Suprapubic skin (tissue), 4 donors: Measurements from ENCODE around the gene IGF2BP2. TPM values are rescaled to one million over a fixed set of nuclear protein-coding genes. Genes with fewer than 3 reads are reported as not detected.

Experiments used
- DNase-seq, 2 donors: peaks; one replicate each; pipeline ENCODE4 v3.0.0-alpha.2; 2019; ENCODE audit warnings: low spot score in 2 of 2
- H3K27ac ChIP-seq: fragments of 200-600 bp; sonication (generic); one replicate; pipeline ENCODE4 v1.5.1; 2019
- H3K27me3 ChIP-seq: fragments of 200-600 bp; sonication (generic); one replicate; pipeline ENCODE4 v1.5.1; 2019
- H3K36me3 ChIP-seq: fragments of 200-600 bp; sonication (generic); one replicate; pipeline ENCODE4 v1.5.1; 2019
- H3K4me1 ChIP-seq: fragments of 200-600 bp; sonication (generic); one replicate; pipeline ENCODE4 v1.5.1; 2019
- H3K4me3 ChIP-seq: fragments of 200-600 bp; sonication (generic); one replicate; pipeline ENCODE4 v1.5.1; 2019; ENCODE audit warnings: mild to moderate bottlenecking
- H3K9me3 ChIP-seq: fragments of 200-600 bp; sonication (generic); one replicate; pipeline ENCODE4 v1.5.1; 2019
- EP300 ChIP-seq: sonication (generic); formaldehyde crosslinking; IDR thresholded peaks from one replicate; pipeline ENCODE4 v1.6.1; 2017; ENCODE audit warnings: antibody characterized with exemption
- POLR2A ChIP-seq, 2 donors: fragments of 450-650 bp; IDR thresholded peaks; one replicate each; pipeline ENCODE4 v1.6.1; 2017; ENCODE audit warnings: antibody characterized with exemption in 2 of 2, mild to moderate bottlenecking in 2 of 2, moderate library complexity in 2 of 2
- POLR2AphosphoS5 ChIP-seq, 3 donors: sonication (generic); formaldehyde crosslinking; IDR thresholded peaks; one replicate each; pipeline ENCODE4 v1.6.1; 2017; ENCODE audit warnings: antibody characterized with exemption in 3 of 3
- WGBS: methylation state at CpG from one replicate; pipeline ENCODE4 v1.1.5; 2018; 5-methylcytosine and 5-hydroxymethylcytosine counted together
- total RNA-seq, 4 donors: library from RNA; depleted of rRNA; stranded (reverse); fragments of >200 nt; gene quantifications; one replicate each; pipeline ENCODE4 v1.1.0, GENCODE V29; 2016
- TF ChIP-seq, protein P1 (sequence below), 2 donors: fragments of 200-600 bp in 1 of 2; fragments of 450-650 bp in 1 of 2; sonication (generic) in 1 of 2; IDR thresholded peaks; one replicate each; pipeline ENCODE4 v1.5.1; 2016 to 2019; ENCODE audit warnings: antibody characterized with exemption in 2 of 2, mild to moderate bottlenecking in 1 of 2, moderate library complexity in 1 of 2

IGF2BP2 gene
- total RNA-seq, 4 donors from 2014 or later = 7.6 to 29.9 (median 8.4) TPM

DNA sequence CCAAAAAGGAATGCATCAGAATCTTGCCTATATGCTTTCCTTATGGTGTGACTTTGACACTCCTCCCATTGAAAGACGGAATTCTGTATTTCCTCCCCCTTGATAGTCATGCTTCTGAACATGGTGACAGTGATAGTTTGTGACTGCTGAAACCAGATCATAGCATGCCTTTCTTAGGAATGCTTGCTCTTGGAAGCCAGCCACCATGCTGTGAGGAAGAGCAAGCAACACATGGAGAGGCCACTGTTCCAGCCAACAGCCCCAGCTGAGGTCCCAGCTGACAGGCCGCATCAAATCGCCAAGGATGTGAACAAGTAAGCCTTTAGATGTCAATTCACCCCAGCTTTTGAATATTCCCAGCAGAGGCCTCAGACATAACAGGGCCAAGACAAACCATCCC lies 100.1 kb downstream of the IGF2BP2 start:
- DNase-seq = no peak

DNA sequence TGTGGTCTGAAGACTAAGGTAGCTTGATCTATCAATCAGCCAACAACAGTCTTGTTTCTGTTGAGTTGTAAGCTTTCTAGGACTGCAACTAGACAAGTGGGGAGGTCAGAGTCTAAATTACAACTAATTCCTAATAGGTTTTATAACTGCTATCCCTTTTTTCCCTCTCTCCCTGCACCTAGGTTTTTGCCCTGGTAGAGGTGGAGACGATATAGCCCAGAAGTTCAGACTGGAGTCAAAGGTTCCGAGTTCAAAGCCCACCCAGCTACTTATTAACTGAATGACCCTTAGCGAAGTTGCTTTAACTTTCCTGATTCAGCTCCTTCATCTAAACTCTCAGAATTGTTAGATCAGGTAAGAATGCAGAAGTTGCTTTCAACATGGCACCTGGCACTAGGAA lies 100.6 kb downstream of the IGF2BP2 start:
- 92% methylated on average over 3 of the region's 3 CpGs for WGBS
- DNase-seq = no peak
- Histone ChIP-seq H3K27me3 (no peaks in the 10 kb centered on the region), H3K36me3 (no peaks in the 10 kb centered on the region), H3K27ac (no peak overlapping the region), H3K4me1 (no peaks in the 10 kb centered on the region), H3K9me3 (no peaks in the 10 kb centered on the region), H3K4me3 (no peak overlapping the region)
- TF ChIP-seq EP300 (no peak), POLR2AphosphoS5 (IDR thresholded peaks at IDR 0.05) (no peak), POLR2A (IDR thresholded peaks at IDR 0.05) (no peak)
- TF ChIP-seq, protein P1, sequence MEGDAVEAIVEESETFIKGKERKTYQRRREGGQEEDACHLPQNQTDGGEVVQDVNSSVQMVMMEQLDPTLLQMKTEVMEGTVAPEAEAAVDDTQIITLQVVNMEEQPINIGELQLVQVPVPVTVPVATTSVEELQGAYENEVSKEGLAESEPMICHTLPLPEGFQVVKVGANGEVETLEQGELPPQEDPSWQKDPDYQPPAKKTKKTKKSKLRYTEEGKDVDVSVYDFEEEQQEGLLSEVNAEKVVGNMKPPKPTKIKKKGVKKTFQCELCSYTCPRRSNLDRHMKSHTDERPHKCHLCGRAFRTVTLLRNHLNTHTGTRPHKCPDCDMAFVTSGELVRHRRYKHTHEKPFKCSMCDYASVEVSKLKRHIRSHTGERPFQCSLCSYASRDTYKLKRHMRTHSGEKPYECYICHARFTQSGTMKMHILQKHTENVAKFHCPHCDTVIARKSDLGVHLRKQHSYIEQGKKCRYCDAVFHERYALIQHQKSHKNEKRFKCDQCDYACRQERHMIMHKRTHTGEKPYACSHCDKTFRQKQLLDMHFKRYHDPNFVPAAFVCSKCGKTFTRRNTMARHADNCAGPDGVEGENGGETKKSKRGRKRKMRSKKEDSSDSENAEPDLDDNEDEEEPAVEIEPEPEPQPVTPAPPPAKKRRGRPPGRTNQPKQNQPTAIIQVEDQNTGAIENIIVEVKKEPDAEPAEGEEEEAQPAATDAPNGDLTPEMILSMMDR (IDR thresholded peaks at IDR 0.05) = no peak

More for the DNA sequence above, 100.1 kb downstream of the IGF2BP2 start:
- H3K36me3 ChIP-seq = no peaks in the 10 kb centered on the region
- no peak overlapping the region for H3K27ac ChIP-seq
- H3K9me3 ChIP-seq = no peaks in the 10 kb centered on the region
- WGBS = 79% methylated on average over 3 of the region's 3 CpGs
- H3K4me1 ChIP-seq = no peaks in the 10 kb centered on the region
- H3K4me3 ChIP-seq = no peak overlapping the region
- TF ChIP-seq, protein P1 (IDR thresholded peaks at IDR 0.05) = no peak
- no peak for TF ChIP-seq EP300
- TF ChIP-seq POLR2A (IDR thresholded peaks at IDR 0.05) = no peak
- no peak for TF ChIP-seq POLR2AphosphoS5 (IDR thresholded peaks at IDR 0.05)
- no peaks in the 10 kb centered on the region for H3K27me3 ChIP-seq

GRCh38 chr3:185722881-185723280 lies 102.0 kb downstream of the IGF2BP2 start:
- Histone ChIP-seq H3K4me3 (no peak overlapping the region), H3K4me1 (peaks cover under 1% of the 10 kb centered on the region), H3K27ac (no peak overlapping the region), H3K27me3 (no peaks in the 10 kb centered on the region), H3K36me3 (no peaks in the 10 kb centered on the region), H3K9me3 (no peaks in the 10 kb centered on the region)
- WGBS = 73% methylated on average over 5 of the region's 5 CpGs
- TF ChIP-seq POLR2AphosphoS5 (IDR thresholded peaks at IDR 0.05) (no peak), POLR2A (IDR thresholded peaks at IDR 0.05) (no peak), EP300 (no peak)
- TF ChIP-seq, protein P1 (IDR thresholded peaks at IDR 0.05) = no peak
- DNase-seq = no peak

DNA sequence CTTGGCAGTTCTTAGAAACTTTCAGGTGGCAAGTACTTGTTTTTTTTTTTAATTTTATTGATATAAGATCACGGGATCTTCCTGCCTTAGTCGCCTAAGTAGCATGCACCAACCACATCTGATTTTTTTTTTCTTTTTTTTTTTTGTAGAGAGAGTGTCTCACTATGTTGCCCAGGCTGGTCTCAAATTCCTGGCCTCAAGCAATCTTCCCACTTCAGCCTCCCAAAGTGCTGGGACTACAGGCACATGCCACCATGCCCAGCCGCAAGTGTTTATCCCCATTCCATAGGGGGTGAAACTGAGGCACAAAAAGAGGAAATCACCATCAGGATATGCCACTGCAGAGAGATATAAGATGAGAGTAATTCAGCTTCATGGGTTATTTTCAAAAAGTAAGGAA lies 102.9 kb downstream of the IGF2BP2 start:
- no peak overlapping the region for H3K27ac ChIP-seq
- peaks cover 9% of the 10 kb centered on the region for H3K4me1 ChIP-seq
- no peak overlapping the region for H3K4me3 ChIP-seq
- H3K27me3 ChIP-seq = no peaks in the 10 kb centered on the region
- DNase-seq = no peak
- TF ChIP-seq, protein P1 (IDR thresholded peaks at IDR 0.05) = no peak
- TF ChIP-seq POLR2A (IDR thresholded peaks at IDR 0.05) (no peak), EP300 (no peak), POLR2AphosphoS5 (IDR thresholded peaks at IDR 0.05) (no peak)
- 66% methylated on average over 3 of the region's 3 CpGs for WGBS
- no peaks in the 10 kb centered on the region for H3K36me3 ChIP-seq
- H3K9me3 ChIP-seq = no peaks in the 10 kb centered on the region

DNA sequence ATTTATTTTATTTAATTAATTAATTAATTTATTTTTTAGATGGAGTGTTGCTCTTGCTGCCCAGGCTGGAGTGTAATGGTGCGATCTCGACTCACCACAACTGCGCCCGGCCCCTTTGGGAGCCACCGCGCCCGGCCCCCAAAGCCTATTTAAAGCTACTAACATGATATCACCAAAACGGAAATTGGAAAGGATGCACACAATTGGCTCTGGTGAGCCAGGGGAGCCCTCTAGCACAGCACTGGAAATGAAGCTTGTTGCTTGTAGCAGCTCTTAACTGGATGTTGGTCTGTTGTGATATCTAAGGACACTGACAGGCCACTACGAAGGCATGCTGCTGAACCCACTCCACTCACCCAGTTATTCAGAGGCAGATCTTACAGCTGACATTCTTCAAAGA lies 104.5 kb downstream of the IGF2BP2 start:
- peaks cover 11% of the 10 kb centered on the region for H3K4me1 ChIP-seq
- H3K9me3 ChIP-seq = no peaks in the 10 kb centered on the region
- no peak for DNase-seq
- H3K36me3 ChIP-seq = no peaks in the 10 kb centered on the region
- no peak overlapping the region for H3K4me3 ChIP-seq
- H3K27me3 ChIP-seq = no peaks in the 10 kb centered on the region
- 91% methylated on average over 9 of the region's 9 CpGs for WGBS
- H3K27ac ChIP-seq = no peak overlapping the region
- TF ChIP-seq POLR2A (IDR thresholded peaks at IDR 0.05) (no peak), POLR2AphosphoS5 (IDR thresholded peaks at IDR 0.05) (no peak), EP300 (no peak)
- TF ChIP-seq, protein P1 (IDR thresholded peaks at IDR 0.05) = no peak
